ENCODE measurements around the gene GKN1.

- TF ChIP-seq CTCF (IDR thresholded peaks at IDR 0.05; ENCODE audit: control extremely low read depth in 1 of 3, insufficient read depth in 1 of 3, low read depth in 1 of 3, low read length in 3 of 3) (no peak), RNF2 (IDR thresholded peaks at IDR 0.05; ENCODE audit: borderline replicate concordance, low read depth, low read length, missing control alignments, poor library complexity, severe bottlenecking) (no peak), CHD1 (IDR thresholded peaks at IDR 0.05; ENCODE audit: low read depth, low read length) (no peak), EP300 (IDR thresholded peaks at IDR 0.05; ENCODE audit: borderline replicate concordance in 1 of 2, low read depth in 2 of 2, low read length in 2 of 2) (no peak), RAD21 (IDR thresholded peaks at IDR 0.05 in 1 of 2, conservative IDR thresholded peaks at IDR 0.05 in 1 of 2; ENCODE audit: low read depth in 2 of 2, low read length in 2 of 2) (no peak), GABPA (IDR thresholded peaks at IDR 0.05; ENCODE audit: borderline replicate concordance, insufficient read depth, low read length) (no peak)
These were observed 10.2 kb upstream of the GKN1 start for GRCh38 chr2:68964282-68964681.
